GM13977 (cell line): ENCODE results near the gene SETBP1.

Experiments used
- DNase-seq: peaks from one replicate; pipeline ENCODE4 v3.0.0; 2012; ENCODE audit warnings: low spot score
- CTCF ChIP-seq: IDR thresholded peaks from 2 replicates; pipeline ENCODE4 v1.5.1; 2012; ENCODE audit warnings: mild to moderate bottlenecking, control low read depth; ENCODE audit not compliant: insufficient read depth; ENCODE audit errors: extremely low read depth, missing control alignments
- in situ Hi-C: fragments of 300-500 bp; cut with MboI; formaldehyde crosslinking; loops from one replicate; pipeline ENCODE4 v1.12.0; 2022; ENCODE audit warnings: low sequenced_read_pairs, low pct_unique_long_range_greater_than_20kb, mixed read lengths, inconsistent platforms; ENCODE audit not compliant: unreplicated experiment

SETBP1 gene

GRCh38 chr18:44921974-44922373 lies 241.3 kb downstream of the SETBP1 start:
- DNase-seq: no peak
- in situ Hi-C loops: no loop called here
- no peak for TF ChIP-seq CTCF

- no peak for DNase-seq
- no peak for TF ChIP-seq CTCF
- in situ Hi-C loops: no loop called here
These were observed 242.3 kb downstream of the SETBP1 start for GRCh38 chr18:44922968-44923367.

- TF ChIP-seq CTCF: no peak
- no peak for DNase-seq
- in situ Hi-C loops: no loop called here
These were observed 244.3 kb downstream of the SETBP1 start for GRCh38 chr18:44924785-44925499.

- DNase-seq: no peak
- peak; percentile 20 for TF ChIP-seq CTCF
- in situ Hi-C loops: no loop called here
These were observed 246.6 kb downstream of the SETBP1 start for GRCh38 chr18:44927127-44927849.

- in situ Hi-C loops: no loop called here
- TF ChIP-seq CTCF: no peak
- DNase-seq: no peak
These were observed 254.2 kb downstream of the SETBP1 start for GRCh38 chr18:44934901-44935300.

- in situ Hi-C loops: no loop called here
- DNase-seq: no peak
- TF ChIP-seq CTCF: no peak
These were observed 254.8 kb downstream of the SETBP1 start for GRCh38 chr18:44935455-44935854.
